Measurements from ENCODE around the gene TRH. TPM values are rescaled to one million over a fixed set of nuclear protein-coding genes. Genes with fewer than 3 reads are reported as not detected.

Gene TRH
- total and polyA plus RNA-seq, 2 of the 8 experiments (the other 6 are each of a cell fraction or from before 2014, with no cell fraction given), result not detected

GRCh38 chr3:129936757-129937156 is 37.8 kb upstream of the TRH start (continued):
- TF ChIP-seq EP300 (IDR thresholded peaks at IDR 0.05; ENCODE audit: borderline replicate concordance in 1 of 2, low read depth in 2 of 2, low read length in 2 of 2), result no peak
- no peak for TF ChIP-seq SAP30 (IDR thresholded peaks at IDR 0.05; ENCODE audit: insufficient read depth, insufficient replicate concordance, low read length)
- TF ChIP-seq SIRT6 (IDR thresholded peaks at IDR 0.05; ENCODE audit: low read length), result no peak
- no peak for TF ChIP-seq KDM4A (IDR thresholded peaks at IDR 0.05; ENCODE audit: low read depth, low read length, severe bottlenecking)
- no peak for TF ChIP-seq USF2 (IDR thresholded peaks at IDR 0.05; ENCODE audit: low read length)
- no peak for TF ChIP-seq MAX (IDR thresholded peaks at IDR 0.05)

All from H1 (cell line).